Suprapubic skin (tissue), 4 donors: ENCODE data around the gene AIG1.

Experiments
- EP300 ChIP-seq: sonication (generic); formaldehyde crosslinking; IDR thresholded peaks from one replicate; pipeline ENCODE4 v1.6.1; 2017; ENCODE audit warnings: antibody characterized with exemption
- POLR2A ChIP-seq, 2 donors: fragments of 450-650 bp; IDR thresholded peaks; one replicate each; pipeline ENCODE4 v1.6.1; 2017; ENCODE audit warnings: antibody characterized with exemption in 2 of 2, mild to moderate bottlenecking in 2 of 2, moderate library complexity in 2 of 2
- POLR2AphosphoS5 ChIP-seq, 3 donors: sonication (generic); formaldehyde crosslinking; IDR thresholded peaks; one replicate each; pipeline ENCODE4 v1.6.1; 2017; ENCODE audit warnings: antibody characterized with exemption in 3 of 3
- TF ChIP-seq, protein P1 (sequence below), 2 donors: fragments of 200-600 bp in 1 of 2; fragments of 450-650 bp in 1 of 2; sonication (generic) in 1 of 2; IDR thresholded peaks; one replicate each; pipeline ENCODE4 v1.5.1; 2016 to 2019; ENCODE audit warnings: antibody characterized with exemption in 2 of 2, mild to moderate bottlenecking in 1 of 2, moderate library complexity in 1 of 2

DNA sequence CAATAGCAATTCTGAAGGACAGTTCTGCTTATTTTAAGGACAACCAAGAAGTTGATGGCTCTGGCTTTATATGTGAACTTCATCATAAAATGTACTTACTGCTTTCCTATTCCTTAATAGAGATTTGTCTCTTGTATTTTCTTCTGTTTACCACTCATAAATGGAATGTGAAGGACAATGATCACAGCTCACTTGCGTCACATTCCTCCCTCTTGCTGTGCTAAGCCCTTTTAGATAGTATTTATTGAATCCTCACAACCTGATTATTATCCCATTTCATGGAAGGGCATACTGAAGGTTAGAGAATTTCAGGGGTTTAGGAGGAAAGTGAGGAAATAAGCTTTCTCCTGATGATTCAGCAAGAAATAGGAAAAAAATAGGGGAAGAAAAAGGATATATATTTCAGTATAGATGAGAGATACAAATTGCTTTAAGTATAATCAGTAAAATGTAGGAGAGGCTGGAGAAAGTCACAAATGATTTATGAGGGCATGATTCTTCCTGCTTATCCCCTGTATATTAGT is 132.9 kb downstream of the AIG1 start:
- TF ChIP-seq EP300 (no peak), POLR2AphosphoS5 (IDR thresholded peaks at IDR 0.05) (no peak), POLR2A (IDR thresholded peaks at IDR 0.05) (no peak)
- TF ChIP-seq, protein P1, sequence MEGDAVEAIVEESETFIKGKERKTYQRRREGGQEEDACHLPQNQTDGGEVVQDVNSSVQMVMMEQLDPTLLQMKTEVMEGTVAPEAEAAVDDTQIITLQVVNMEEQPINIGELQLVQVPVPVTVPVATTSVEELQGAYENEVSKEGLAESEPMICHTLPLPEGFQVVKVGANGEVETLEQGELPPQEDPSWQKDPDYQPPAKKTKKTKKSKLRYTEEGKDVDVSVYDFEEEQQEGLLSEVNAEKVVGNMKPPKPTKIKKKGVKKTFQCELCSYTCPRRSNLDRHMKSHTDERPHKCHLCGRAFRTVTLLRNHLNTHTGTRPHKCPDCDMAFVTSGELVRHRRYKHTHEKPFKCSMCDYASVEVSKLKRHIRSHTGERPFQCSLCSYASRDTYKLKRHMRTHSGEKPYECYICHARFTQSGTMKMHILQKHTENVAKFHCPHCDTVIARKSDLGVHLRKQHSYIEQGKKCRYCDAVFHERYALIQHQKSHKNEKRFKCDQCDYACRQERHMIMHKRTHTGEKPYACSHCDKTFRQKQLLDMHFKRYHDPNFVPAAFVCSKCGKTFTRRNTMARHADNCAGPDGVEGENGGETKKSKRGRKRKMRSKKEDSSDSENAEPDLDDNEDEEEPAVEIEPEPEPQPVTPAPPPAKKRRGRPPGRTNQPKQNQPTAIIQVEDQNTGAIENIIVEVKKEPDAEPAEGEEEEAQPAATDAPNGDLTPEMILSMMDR (IDR thresholded peaks at IDR 0.05) = no peak
